ENCODE data around the gene PARP3.
"Not testable (repeated sequence)": the region's sequence is repeated elsewhere in the genome, so short reads cannot be mapped to it uniquely, and the experiment has no call there.

Gene PARP3

GRCh38 chr3:51941798-51942602, at the start of gene PARP3, which contains the start of gene RRP9:
Gene PARP3, plus strand, starts transcription at chr3:51942363. Its CDS starts 993 bp downstream, at chr3:51943356.
Gene RRP9, minus strand, starts transcription at chr3:51941904. Its CDS starts 37 bp downstream, at chr3:51941867.
- Histone ChIP-seq H3K4me3 (ENCODE audit: low read depth, low read length) (peak within 1 kb of the TSS; percentile 89), H3K9ac (ENCODE audit: low read depth, low read length) (peak within 1 kb of the TSS; percentile 83), H3K27me3 (ENCODE audit: control insufficient read depth, insufficient read depth, low read length) (peaks cover 2% of the 10 kb centered on the region), H3K4me1 (ENCODE audit: control insufficient read depth, insufficient read depth, low read length) (peaks cover 7% of the 10 kb centered on the region), H3K9me3 (ENCODE audit: control insufficient read depth, insufficient read depth, low read length) (no peaks in the 10 kb centered on the region), H3K36me3 (ENCODE audit: control insufficient read depth, insufficient read depth, low read length) (peaks cover 12% of the 10 kb centered on the region)

- H3K4me3 ChIP-seq (ENCODE audit: low read depth, low read length), result no peak overlapping the region
- H3K9me3 ChIP-seq (ENCODE audit: control insufficient read depth, insufficient read depth, low read length), result no peaks in the 10 kb centered on the region
- H3K4me1 ChIP-seq (ENCODE audit: control insufficient read depth, insufficient read depth, low read length), result peaks cover 4% of the 10 kb centered on the region
- H3K9ac ChIP-seq (ENCODE audit: low read depth, low read length), result no peak overlapping the region
- H3K27me3 ChIP-seq (ENCODE audit: control insufficient read depth, insufficient read depth, low read length), result no peaks in the 10 kb centered on the region
- H3K36me3 ChIP-seq (ENCODE audit: control insufficient read depth, insufficient read depth, low read length), result no peaks in the 10 kb centered on the region
Measured at GRCh38 chr3:51894391-51894790, 47.8 kb upstream of the PARP3 start.

GRCh38 chr3:51894939-51895338, 47.2 kb upstream of the PARP3 start:
- Histone ChIP-seq H3K9me3 (ENCODE audit: control insufficient read depth, insufficient read depth, low read length) (no peaks in the 10 kb centered on the region), H3K4me3 (ENCODE audit: low read depth, low read length) (no peak overlapping the region), H3K9ac (ENCODE audit: low read depth, low read length) (no peak overlapping the region), H3K36me3 (ENCODE audit: control insufficient read depth, insufficient read depth, low read length) (no peaks in the 10 kb centered on the region), H3K4me1 (ENCODE audit: control insufficient read depth, insufficient read depth, low read length) (peaks cover 4% of the 10 kb centered on the region), H3K27me3 (ENCODE audit: control insufficient read depth, insufficient read depth, low read length) (no peaks in the 10 kb centered on the region)

DNA sequence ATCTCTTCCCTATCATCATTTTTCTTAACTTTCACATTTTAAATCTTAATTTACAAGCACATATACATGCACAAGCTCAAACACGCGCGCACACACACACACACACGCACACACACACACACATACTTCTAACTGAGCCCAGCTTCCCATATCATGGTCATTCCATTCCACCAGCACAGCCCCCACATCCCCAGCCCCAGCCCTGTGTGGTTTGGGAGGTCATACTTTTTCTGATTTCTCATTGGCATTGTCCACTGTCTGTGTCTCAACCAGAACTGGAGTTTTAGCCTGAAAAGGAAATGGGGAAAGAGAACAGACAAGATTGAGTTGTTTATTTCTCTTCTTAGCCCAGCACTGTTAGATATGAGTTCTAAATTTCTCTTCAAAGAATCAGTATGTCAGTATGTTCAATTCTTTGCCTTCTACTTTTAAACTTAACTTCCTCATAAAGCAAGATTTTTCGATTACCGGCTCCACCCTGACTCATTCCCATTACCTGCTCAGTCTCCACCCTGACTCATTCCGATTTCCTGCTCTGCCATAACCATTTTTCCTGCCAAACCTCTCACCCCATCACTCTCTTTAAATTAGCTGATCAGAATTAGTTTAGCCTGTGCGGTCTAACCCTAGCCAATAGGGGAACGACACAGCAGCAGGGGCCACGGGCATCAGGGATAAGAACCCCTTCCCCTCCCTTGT, 45.4 kb upstream of the PARP3 start:
- Histone ChIP-seq H3K27me3 (ENCODE audit: control insufficient read depth, insufficient read depth, low read length) (no peaks in the 10 kb centered on the region), H3K9me3 (ENCODE audit: control insufficient read depth, insufficient read depth, low read length) (no peaks in the 10 kb centered on the region), H3K36me3 (ENCODE audit: control insufficient read depth, insufficient read depth, low read length) (no peaks in the 10 kb centered on the region), H3K4me3 (ENCODE audit: low read depth, low read length) (no peak overlapping the region), H3K9ac (ENCODE audit: low read depth, low read length) (no peak overlapping the region), H3K4me1 (ENCODE audit: control insufficient read depth, insufficient read depth, low read length) (peaks cover 7% of the 10 kb centered on the region)

DNA sequence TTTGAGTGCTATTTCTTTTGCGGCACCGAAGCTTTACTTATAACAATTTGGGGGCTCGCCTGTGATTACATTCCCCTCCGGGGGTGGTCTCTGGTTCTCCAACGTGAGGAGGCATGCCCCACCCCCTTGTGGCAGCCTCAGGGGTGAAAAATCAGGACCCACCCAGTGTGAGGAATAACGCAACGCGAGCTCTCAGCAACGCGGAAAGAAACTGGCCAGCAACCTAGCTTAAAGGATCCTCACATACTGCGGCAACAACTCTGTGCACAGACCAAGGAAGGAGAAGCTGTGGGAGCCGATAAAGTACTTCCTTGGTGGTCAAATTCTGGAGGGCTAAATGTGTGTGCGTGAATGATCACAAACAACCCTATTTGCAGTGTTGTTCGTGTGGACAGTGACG, 44.8 kb upstream of the PARP3 start:
- H3K4me1 ChIP-seq (ENCODE audit: control insufficient read depth, insufficient read depth, low read length), result peaks cover 7% of the 10 kb centered on the region
- no peak overlapping the region for H3K4me3 ChIP-seq (ENCODE audit: low read depth, low read length)
- no peak overlapping the region for H3K9ac ChIP-seq (ENCODE audit: low read depth, low read length)
- no peaks in the 10 kb centered on the region for H3K27me3 ChIP-seq (ENCODE audit: control insufficient read depth, insufficient read depth, low read length)
- no peaks in the 10 kb centered on the region for H3K36me3 ChIP-seq (ENCODE audit: control insufficient read depth, insufficient read depth, low read length)
- H3K9me3 ChIP-seq (ENCODE audit: control insufficient read depth, insufficient read depth, low read length), result no peaks in the 10 kb centered on the region

GRCh38 chr3:51900043-51900442, 42.1 kb upstream of the PARP3 start:
- not testable (repeated sequence) for H3K4me3 ChIP-seq (ENCODE audit: low read depth, low read length); H3K36me3 ChIP-seq (ENCODE audit: control insufficient read depth, insufficient read depth, low read length); H3K4me1 ChIP-seq (ENCODE audit: control insufficient read depth, insufficient read depth, low read length); H3K9ac ChIP-seq (ENCODE audit: low read depth, low read length); H3K9me3 ChIP-seq (ENCODE audit: control insufficient read depth, insufficient read depth, low read length); H3K27me3 ChIP-seq (ENCODE audit: control insufficient read depth, insufficient read depth, low read length)

DNA sequence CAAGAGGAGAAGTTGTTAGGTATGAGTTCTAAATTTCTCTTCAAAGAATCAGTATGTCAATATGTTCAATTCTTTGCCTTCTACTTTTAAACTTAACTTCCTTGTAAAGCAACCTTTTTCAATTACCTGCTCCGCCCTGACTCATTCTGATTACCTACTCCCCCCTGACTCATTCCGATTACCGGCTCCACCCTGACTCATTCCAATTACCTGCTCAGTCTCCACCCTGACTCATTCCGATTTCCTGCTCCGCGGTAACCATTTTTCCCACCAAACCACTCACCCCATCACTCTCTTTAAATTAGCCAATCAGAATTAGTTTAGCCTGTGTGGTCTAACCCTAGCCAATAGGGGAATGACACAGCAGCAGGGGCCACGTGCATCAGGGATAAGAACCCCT, 39.8 kb upstream of the PARP3 start:
- H3K36me3 ChIP-seq (ENCODE audit: control insufficient read depth, insufficient read depth, low read length); H3K4me1 ChIP-seq (ENCODE audit: control insufficient read depth, insufficient read depth, low read length); H3K4me3 ChIP-seq (ENCODE audit: low read depth, low read length); H3K9me3 ChIP-seq (ENCODE audit: control insufficient read depth, insufficient read depth, low read length); H3K27me3 ChIP-seq (ENCODE audit: control insufficient read depth, insufficient read depth, low read length); H3K9ac ChIP-seq (ENCODE audit: low read depth, low read length): not testable (repeated sequence)

- Histone ChIP-seq H3K9me3 (ENCODE audit: control insufficient read depth, insufficient read depth, low read length) (no peaks in the 10 kb centered on the region), H3K9ac (ENCODE audit: low read depth, low read length) (no peak overlapping the region), H3K27me3 (ENCODE audit: control insufficient read depth, insufficient read depth, low read length) (no peaks in the 10 kb centered on the region), H3K4me3 (ENCODE audit: low read depth, low read length) (no peak overlapping the region), H3K4me1 (ENCODE audit: control insufficient read depth, insufficient read depth, low read length) (peaks cover 3% of the 10 kb centered on the region), H3K36me3 (ENCODE audit: control insufficient read depth, insufficient read depth, low read length) (no peaks in the 10 kb centered on the region)
Measured at GRCh38 chr3:51904034-51904823, 37.9 kb upstream of the PARP3 start.

DNA sequence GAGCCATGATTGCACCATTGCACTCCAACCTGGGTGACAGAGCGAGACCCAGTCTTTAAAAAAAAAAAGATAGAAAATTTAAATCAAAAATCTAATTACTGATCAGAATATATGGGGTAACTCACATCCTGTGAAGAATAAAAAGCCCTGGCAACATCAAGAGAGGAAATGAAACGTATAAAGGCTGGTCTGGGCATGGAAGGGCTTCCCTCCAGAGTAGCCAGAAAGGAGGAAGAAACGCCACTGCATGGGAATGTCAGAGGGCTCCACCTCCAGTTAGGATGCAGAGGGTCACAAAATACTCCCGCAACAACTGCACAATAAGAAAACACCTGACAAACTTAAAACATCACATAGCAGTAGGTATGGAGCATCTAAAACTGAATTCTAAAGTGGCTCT, 34.1 kb upstream of the PARP3 start:
- no peak overlapping the region for H3K9ac ChIP-seq (ENCODE audit: low read depth, low read length)
- H3K4me1 ChIP-seq (ENCODE audit: control insufficient read depth, insufficient read depth, low read length), result no peaks in the 10 kb centered on the region
- H3K27me3 ChIP-seq (ENCODE audit: control insufficient read depth, insufficient read depth, low read length), result no peaks in the 10 kb centered on the region
- no peak overlapping the region for H3K4me3 ChIP-seq (ENCODE audit: low read depth, low read length)
- H3K9me3 ChIP-seq (ENCODE audit: control insufficient read depth, insufficient read depth, low read length), result no peaks in the 10 kb centered on the region
- no peaks in the 10 kb centered on the region for H3K36me3 ChIP-seq (ENCODE audit: control insufficient read depth, insufficient read depth, low read length)

DNA sequence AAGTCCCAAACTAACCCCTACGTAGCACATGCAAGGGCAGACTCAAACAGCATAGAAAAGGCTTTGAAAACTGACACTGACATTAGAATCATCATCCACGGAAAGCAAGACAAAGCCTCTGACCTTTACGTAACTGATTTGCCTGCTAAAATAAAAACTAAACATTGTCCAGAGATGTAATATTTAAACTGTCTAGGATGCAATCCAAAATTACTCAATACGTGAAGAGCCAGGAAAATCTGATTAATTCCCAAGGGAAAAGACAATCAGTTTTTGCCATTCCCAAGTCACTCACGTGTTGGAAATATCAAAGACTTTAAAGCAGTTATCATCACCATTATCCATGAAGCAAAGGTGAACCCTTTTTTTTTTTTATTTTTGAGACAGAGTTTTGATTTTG, 25.7 kb upstream of the PARP3 start:
- Histone ChIP-seq H3K9me3 (ENCODE audit: control insufficient read depth, insufficient read depth, low read length) (no peaks in the 10 kb centered on the region), H3K36me3 (ENCODE audit: control insufficient read depth, insufficient read depth, low read length) (no peaks in the 10 kb centered on the region), H3K4me1 (ENCODE audit: control insufficient read depth, insufficient read depth, low read length) (no peaks in the 10 kb centered on the region), H3K4me3 (ENCODE audit: low read depth, low read length) (no peak overlapping the region), H3K27me3 (ENCODE audit: control insufficient read depth, insufficient read depth, low read length) (no peaks in the 10 kb centered on the region), H3K9ac (ENCODE audit: low read depth, low read length) (no peak overlapping the region)

DNA sequence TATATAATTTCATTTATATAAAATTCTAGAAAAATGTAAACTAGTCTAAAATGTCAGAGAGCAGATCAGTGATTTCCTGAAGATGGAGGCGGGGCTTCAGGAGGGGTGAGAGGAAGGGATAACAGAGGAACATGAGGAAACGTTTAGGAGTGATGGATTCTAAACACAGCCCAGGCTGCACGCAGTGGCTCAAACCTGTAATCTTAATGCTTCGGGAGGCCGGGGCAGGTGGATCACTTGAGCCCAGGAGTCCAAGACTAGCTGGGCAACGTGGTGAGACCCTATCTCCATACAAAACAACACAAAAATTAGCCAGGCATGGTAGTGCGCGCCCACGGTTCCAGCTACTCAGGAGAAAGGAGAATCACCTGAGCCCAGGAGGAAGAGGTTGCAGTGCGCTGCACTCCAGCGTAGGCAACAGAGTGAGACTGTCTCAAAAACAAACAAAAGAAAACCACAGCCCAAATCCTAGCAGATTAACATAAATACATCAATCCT, 21.0 kb upstream of the PARP3 start:
- Histone ChIP-seq H3K9me3 (ENCODE audit: control insufficient read depth, insufficient read depth, low read length) (no peaks in the 10 kb centered on the region), H3K36me3 (ENCODE audit: control insufficient read depth, insufficient read depth, low read length) (no peaks in the 10 kb centered on the region), H3K4me1 (ENCODE audit: control insufficient read depth, insufficient read depth, low read length) (no peaks in the 10 kb centered on the region), H3K27me3 (ENCODE audit: control insufficient read depth, insufficient read depth, low read length) (no peaks in the 10 kb centered on the region), H3K4me3 (ENCODE audit: low read depth, low read length) (no peak overlapping the region), H3K9ac (ENCODE audit: low read depth, low read length) (no peak overlapping the region)

Data from iPS-15b (cell line).